Keratinocyte (primary cell): ENCODE measurements around the gene CHMP6. TPM values are rescaled to one million over a fixed set of nuclear protein-coding genes. Genes with fewer than 3 reads are reported as not detected.

Experiments used
- DNase-seq: peaks from one replicate; pipeline ENCODE4 v3.0.0-alpha.2; 2011; ENCODE audit warnings: low read depth, missing footprints, low spot score
- FAIRE-seq: peaks from 2 replicates; lab custom pipeline; 2011; peaks lifted over from hg19 to GRCh38; lab: Jason Lieb, UNC
- H2AFZ ChIP-seq: 2 replicates; pipeline ENCODE4 v1.6.0; 2012; ENCODE audit warnings: low read length, control low read depth, inconsistent platforms; ENCODE audit not compliant: control insufficient read depth
- H3K27ac ChIP-seq: 2 replicates; pipeline ENCODE4 v1.5.1; 2011; ENCODE audit warnings: low read length; ENCODE audit not compliant: control insufficient read depth, insufficient read depth
- H3K27me3 ChIP-seq: 3 replicates; pipeline ENCODE4 v1.6.0; 2011; ENCODE audit warnings: low read length; ENCODE audit not compliant: control insufficient read depth, insufficient read depth; ENCODE audit errors: extremely low read depth
- H3K36me3 ChIP-seq, 2 experiments: 2 replicates in 1 of 2; 3 replicates in 1 of 2; pipeline ENCODE4 v1.5.1; 2011; ENCODE audit warnings: low read length in 2 of 2, mild to moderate bottlenecking in 1 of 2; ENCODE audit not compliant: control insufficient read depth in 2 of 2, insufficient read depth in 2 of 2; ENCODE audit errors: extremely low read depth in 1 of 2
- H3K4me1 ChIP-seq: 3 replicates; pipeline ENCODE4 v1.5.1; 2011; ENCODE audit warnings: low read length; ENCODE audit not compliant: control insufficient read depth, insufficient read depth; ENCODE audit errors: extremely low read depth
- H3K4me2 ChIP-seq: 3 replicates; pipeline ENCODE4 v1.6.0; 2011; ENCODE audit warnings: low read depth, low read length; ENCODE audit not compliant: control insufficient read depth, insufficient read depth; ENCODE audit errors: extremely low read depth
- H3K4me3 ChIP-seq, 3 experiments: fragments of 200-600 bp in 1 of 3; sonication (generic) in 1 of 3; 2 replicates in 2 of 3; 3 replicates in 1 of 3; pipeline ENCODE4 v1.5.1; 2011 to 2016; ENCODE audit warnings: low read length in 3 of 3, mild to moderate bottlenecking in 3 of 3, control low read depth in 2 of 3, inconsistent platforms in 1 of 3, low read depth in 1 of 3, mixed read lengths in 1 of 3, mixed run types in 1 of 3, moderate library complexity in 1 of 3; ENCODE audit not compliant: control insufficient read depth in 2 of 3, insufficient read depth in 2 of 3; ENCODE audit errors: extremely low read depth in 1 of 3
- H3K79me2 ChIP-seq: 2 replicates; pipeline ENCODE4 v1.6.0; 2012; ENCODE audit warnings: low read length; ENCODE audit not compliant: control insufficient read depth, insufficient read depth
- H3K9ac ChIP-seq: 3 replicates; pipeline ENCODE4 v1.6.0; 2011; ENCODE audit warnings: low read length; ENCODE audit not compliant: control insufficient read depth, insufficient read depth; ENCODE audit errors: extremely low read depth
- H3K9me1 ChIP-seq: 3 replicates; pipeline ENCODE4 v1.6.0; 2011; ENCODE audit warnings: low read length; ENCODE audit not compliant: control insufficient read depth, insufficient read depth; ENCODE audit errors: extremely low read depth
- H3K9me3 ChIP-seq: 2 replicates; pipeline ENCODE4 v1.5.1; 2012; ENCODE audit warnings: low read depth, low read length; ENCODE audit not compliant: control insufficient read depth
- H4K20me1 ChIP-seq: 3 replicates; pipeline ENCODE4 v1.6.0; 2011; ENCODE audit warnings: low read length; ENCODE audit not compliant: control insufficient read depth, insufficient read depth; ENCODE audit errors: extremely low read depth
- CTCF ChIP-seq, 3 experiments: IDR thresholded peaks in 1 of 3; conservative IDR thresholded peaks in 1 of 3; optimal IDR thresholded peaks in 1 of 3; 2 replicates in 2 of 3; 3 replicates in 1 of 3; pipeline versions ENCODE3 to v1.5.1; 2011; ENCODE audit warnings: low read length in 3 of 3, mild to moderate bottlenecking in 3 of 3, moderate library complexity in 2 of 3, control low read depth in 1 of 3, inconsistent platforms in 1 of 3; ENCODE audit not compliant: insufficient read depth in 2 of 3; ENCODE audit errors: extremely low read depth in 1 of 3
- EZH2 ChIP-seq: IDR thresholded peaks from one replicate; pipeline ENCODE4 v1.6.1; 2012; ENCODE audit warnings: inconsistent platforms, mild to moderate bottlenecking, low read length, moderate library complexity
- dilution Hi-C: fragments of 300-500 bp; cut with MboI; formaldehyde crosslinking; loops from one replicate; pipeline ENCODE4 v1.7.0; 2020; ENCODE audit warnings: low sequenced_read_pairs; ENCODE audit not compliant: extremely low pct_ligation_motif_present
- polyA plus RNA-seq, 5 experiments: library from polyadenylated mRNA; depleted of rRNA in 3 of 5; stranded (reverse) in 3 of 5; stranded (forward) in 1 of 5; unstranded in 1 of 5; fragments of >200 nt; gene quantifications; 1 replicate in 1 of 5; 2 replicates in 3 of 5; 3 replicates in 1 of 5; pipeline versions ENCODE4 v1.2.1 to v1.2.3, GENCODE V29; 2011 to 2012; ENCODE audit warnings: missing spikeins in 2 of 5, low read depth in 1 of 5, low replicate concordance in 1 of 5

The CHMP6 gene
- polyA plus RNA-seq, 1 donor (not counting 4 experiments of a cell fraction or from before 2014, with no cell fraction given): 20.9 TPM

DNA sequence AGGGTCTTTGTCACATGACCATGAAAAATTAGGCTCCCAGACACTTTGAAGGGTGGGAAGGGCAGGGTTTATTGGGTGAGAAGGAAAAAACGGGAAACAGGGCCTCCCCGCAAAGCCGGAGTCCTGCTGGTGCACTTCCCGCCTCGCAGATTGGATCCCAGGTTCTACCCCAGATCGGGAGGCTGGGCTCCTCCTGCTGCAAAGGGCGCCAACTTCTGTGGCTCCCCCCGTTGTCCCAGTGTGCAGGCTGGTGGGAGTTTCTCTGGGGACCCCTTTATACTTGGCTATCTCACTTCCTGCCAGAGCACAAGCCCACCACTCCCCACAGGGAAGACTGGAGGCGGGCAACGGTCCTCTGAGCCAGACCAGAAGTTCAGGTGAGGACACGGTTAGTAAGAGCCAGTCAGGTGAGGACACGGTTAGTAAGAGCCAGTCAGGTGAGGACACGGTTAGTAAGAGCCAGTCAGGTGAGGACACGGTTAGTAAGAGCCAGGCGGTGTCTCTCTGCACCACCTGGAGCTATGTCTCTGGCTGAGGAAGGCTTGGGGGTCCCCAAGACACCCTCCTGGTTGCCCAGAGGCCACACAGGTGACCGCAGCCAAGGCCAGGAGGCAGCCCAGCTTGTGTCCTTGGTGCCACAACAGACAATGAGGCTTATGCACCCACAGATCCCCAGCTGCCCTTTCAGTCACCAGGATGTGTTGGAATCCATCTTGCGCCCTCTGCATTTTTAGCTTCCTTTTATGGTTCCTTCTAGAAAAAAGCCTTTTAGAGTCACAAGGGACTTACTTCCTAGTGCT, 48.1 kb upstream of the CHMP6 start:
- dilution Hi-C loops: no loop called here
- H4K20me1 ChIP-seq: peaks cover 2% of the 10 kb centered on the region
- no peaks in the 10 kb centered on the region for H3K4me1 ChIP-seq
- no peak for TF ChIP-seq CTCF (optimal IDR thresholded peaks at IDR 0.05 in 1 of 3, IDR thresholded peaks at IDR 0.05 in 1 of 3, conservative IDR thresholded peaks at IDR 0.05 in 1 of 3; ENCODE audit: extremely low read depth in 1 of 3, insufficient read depth in 2 of 3, low read length in 3 of 3)
- TF ChIP-seq EZH2: no peak
- H3K9me1 ChIP-seq: no peaks in the 10 kb centered on the region
- H3K36me3 ChIP-seq: peaks cover 4 to 7% of the 10 kb centered on the region in 2 experiments
- H3K4me2 ChIP-seq: no peak overlapping the region
- no peaks in the 10 kb centered on the region for H3K79me2 ChIP-seq
- H2AFZ ChIP-seq: no peak overlapping the region
- H3K27ac ChIP-seq: no peak overlapping the region
- H3K9me3 ChIP-seq: no peaks in the 10 kb centered on the region
- H3K9ac ChIP-seq: no peak overlapping the region
- no peaks in the 10 kb centered on the region for H3K27me3 ChIP-seq
- no peak for FAIRE-seq
- no peak overlapping the region for H3K4me3 ChIP-seq
- no peak for DNase-seq

DNA sequence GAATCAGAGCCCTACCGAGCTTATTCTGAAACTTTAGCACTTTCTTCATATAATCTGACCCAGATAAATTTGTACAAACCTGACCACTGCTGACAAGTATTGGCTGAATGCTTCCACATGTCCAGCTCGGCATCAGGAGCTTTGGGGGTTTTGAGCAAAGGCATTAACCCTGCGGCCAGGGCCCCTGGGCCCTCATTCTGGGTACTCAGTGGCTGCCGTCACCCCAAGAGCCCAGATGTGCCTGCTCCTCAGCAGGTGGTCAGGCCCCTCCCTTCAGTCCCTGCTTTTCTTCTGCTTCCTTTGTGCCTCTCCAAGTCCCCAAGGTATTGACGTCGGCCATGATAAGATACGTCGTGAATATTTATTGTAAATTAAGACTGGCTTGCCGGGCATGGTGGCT, 47.3 kb upstream of the CHMP6 start:
- FAIRE-seq (no peak), DNase-seq (no peak)
- no peaks in the 10 kb centered on the region for H3K9me3 ChIP-seq
- peaks cover 2 to 7% of the 10 kb centered on the region in 2 experiments for H3K36me3 ChIP-seq
- no peaks in the 10 kb centered on the region for H3K27me3 ChIP-seq
- TF ChIP-seq CTCF (optimal IDR thresholded peaks at IDR 0.05 in 1 of 3, IDR thresholded peaks at IDR 0.05 in 1 of 3, conservative IDR thresholded peaks at IDR 0.05 in 1 of 3; ENCODE audit: extremely low read depth in 1 of 3, insufficient read depth in 2 of 3, low read length in 3 of 3) (no peak), EZH2 (no peak)
- H3K79me2 ChIP-seq: no peaks in the 10 kb centered on the region
- H3K9me1 ChIP-seq: no peaks in the 10 kb centered on the region
- no peak overlapping the region for H3K4me2 ChIP-seq
- peaks cover 2% of the 10 kb centered on the region for H4K20me1 ChIP-seq
- no peak overlapping the region for H3K27ac ChIP-seq
- dilution Hi-C loops: no loop called here
- H3K4me3 ChIP-seq: no peak overlapping the region
- no peaks in the 10 kb centered on the region for H3K4me1 ChIP-seq
- no peak overlapping the region for H3K9ac ChIP-seq
- no peak overlapping the region for H2AFZ ChIP-seq
